Measurements from ENCODE around the gene RAD51B.
"Not testable (repeated sequence)": the region's sequence is repeated elsewhere in the genome, so short reads cannot be mapped to it uniquely, and the experiment has no call there.

Gene RAD51B

DNA sequence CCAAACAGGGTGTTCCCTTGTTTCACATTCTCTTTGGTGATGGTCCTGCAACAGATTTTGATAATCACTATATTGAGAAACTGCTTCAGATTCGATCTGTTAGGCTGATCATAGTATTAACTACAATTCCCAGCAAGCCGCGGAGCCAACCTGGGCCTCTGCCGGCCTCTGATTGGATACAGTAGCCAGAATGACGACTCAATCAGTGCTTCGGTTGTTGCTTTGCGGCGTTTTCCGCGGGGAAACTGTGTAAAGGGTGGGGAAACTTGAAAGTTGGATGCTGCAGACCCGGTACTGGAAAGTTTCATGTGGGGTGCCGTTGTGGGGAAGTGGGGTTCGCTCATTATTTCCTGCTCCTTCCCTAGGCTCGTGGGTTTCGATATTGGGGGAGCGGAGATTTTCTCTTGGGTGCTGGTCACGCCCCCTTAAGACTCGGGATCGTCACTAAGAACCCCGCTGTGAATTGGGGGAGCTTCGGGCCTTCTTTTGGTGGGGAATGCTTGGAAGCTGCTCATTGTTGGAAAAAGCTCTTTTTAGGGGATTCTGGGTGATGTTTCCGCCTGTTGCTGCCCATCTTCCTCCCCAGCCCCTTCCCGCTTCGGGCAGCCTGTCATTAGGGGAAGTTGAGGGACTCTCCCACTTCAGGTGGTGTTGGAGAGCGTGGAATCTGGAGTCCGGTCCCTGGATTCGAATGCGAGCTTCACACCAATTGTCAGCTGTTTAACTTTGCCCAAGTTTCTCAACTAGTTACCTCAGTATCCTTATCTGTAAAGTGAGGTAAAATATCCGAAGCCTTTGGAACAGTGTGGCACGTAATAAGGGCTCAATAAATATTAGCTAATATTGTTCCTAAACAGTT is at the start of gene RAD51B:
Gene RAD51B (plus strand): TSS at position 217 of the 859 bp plus-strand sequence.
- peak; percentile 83 for DNase-seq (ENCODE audit: low spot score)

- DNase-seq (ENCODE audit: low spot score): no peak
Observed at GRCh38 chr14:67773844-67774377, 45.7 kb upstream of the RAD51B start.

GRCh38 chr14:67776653-67777322 is 42.8 kb upstream of the RAD51B start:
- DNase-seq (ENCODE audit: low spot score): no peak

- no peak for DNase-seq (ENCODE audit: low spot score)
Observed at GRCh38 chr14:67778792-67779191, 40.8 kb upstream of the RAD51B start.

DNA sequence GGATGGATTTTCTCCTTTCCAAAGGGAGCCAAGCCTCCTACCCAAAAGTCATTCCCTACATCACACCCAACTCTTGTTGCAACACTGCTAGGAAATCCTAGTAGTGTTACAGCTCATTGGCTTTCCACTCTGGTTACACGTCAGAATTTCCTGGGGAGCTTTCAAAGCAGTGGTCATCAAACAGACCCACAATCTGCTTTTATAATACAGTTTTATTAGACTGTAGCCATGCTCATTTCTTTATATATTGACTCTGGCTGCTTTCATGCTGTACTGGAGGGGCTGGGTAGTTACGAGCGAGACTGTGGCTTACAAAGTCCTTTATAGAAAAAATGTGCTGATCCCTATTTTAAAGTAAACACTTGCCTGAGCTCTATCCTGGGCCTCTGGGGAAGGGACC is 37.5 kb upstream of the RAD51B start:
- DNase-seq (ENCODE audit: low spot score): no peak

- no peak for DNase-seq (ENCODE audit: low spot score)
Observed at GRCh38 chr14:67784244-67784823, 35.2 kb upstream of the RAD51B start.

DNA sequence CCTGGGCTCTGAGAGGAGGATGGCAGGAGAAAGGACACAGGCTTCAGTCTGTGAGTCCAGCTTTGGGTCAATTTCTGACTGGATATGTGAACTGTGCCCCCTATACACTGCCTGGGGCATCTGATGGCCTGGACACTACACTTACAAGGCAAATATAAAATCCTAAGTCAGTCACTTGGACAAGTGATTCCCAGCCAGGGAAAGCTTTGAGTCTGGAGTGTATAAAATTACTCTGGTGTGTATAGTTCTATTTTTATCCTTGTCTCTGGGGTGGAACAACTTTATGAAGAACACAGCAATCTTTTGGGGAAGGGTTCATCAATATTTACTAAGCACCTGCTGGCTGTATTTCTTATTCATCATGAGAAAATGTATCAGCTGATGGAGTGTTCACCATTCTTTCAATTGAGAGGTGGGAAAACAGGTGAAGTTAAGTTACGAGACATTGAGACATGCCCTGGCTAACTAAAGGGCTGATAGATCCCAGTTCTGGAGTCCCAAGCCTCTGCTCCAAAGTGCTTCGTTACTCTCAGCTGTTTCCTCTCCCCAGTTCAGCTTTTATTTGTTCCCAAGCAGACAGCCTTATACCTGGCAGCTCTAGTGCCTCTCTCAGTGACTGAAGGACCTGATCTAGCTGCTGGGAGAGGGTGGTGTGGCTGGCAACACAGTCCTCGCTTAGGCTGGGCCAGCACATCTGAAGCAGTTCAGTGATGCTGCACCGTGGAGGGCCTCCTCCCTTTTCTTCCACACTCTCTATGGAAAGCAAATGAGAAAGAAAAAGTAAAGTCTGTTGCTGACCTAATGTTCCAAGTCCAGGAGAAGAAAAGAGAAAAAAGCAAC is 34.1 kb upstream of the RAD51B start:
- DNase-seq (ENCODE audit: low spot score): no peak

DNA sequence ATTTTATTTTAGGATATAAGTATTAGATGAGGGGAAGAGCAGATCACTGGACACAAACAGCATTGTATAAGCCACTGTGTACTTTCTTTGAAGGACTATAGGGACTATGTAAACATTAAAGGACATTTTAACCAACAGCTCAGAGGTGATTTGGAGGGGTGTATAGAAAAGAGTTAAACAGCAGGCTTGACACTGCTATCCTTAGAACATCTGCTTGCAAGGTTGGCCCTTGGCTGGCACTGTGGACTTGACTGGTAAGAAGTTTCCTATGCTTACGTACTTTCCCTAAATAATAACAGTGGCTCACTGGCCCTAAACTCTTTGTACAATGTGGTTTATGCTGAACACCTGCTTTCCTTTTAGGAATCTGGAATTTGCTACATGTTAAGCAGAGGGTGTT is 31.9 kb upstream of the RAD51B start:
- DNase-seq (ENCODE audit: low spot score): no peak

DNA sequence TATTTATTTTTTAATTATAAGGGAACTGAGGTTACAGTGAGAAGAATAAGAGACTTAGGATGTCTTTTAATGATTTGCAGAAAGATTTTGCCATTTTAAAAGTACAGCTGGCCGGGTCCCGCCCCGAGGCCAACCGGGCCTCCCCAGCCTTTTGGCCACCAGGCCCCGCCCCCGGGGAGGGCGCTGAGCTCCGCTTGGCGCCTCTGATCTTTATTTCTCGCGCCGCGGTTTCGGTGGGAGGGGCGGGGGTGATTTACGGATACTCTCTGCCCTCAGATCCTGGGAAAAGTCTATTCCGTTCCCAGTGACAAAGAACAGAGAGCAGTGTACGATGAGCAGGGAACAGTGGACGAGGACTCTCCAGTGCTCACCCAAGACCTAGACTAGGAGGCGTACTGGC is 20.8 kb upstream of the RAD51B start:
- DNase-seq (ENCODE audit: low spot score): no peak

- DNase-seq (ENCODE audit: low spot score): no peak
Observed at GRCh38 chr14:67800743-67801142, 18.8 kb upstream of the RAD51B start.

GRCh38 chr14:67806246-67806645 is 13.3 kb upstream of the RAD51B start:
- DNase-seq (ENCODE audit: low spot score): no peak

GRCh38 chr14:67814821-67815220 is 4.8 kb upstream of the RAD51B start:
- no peak for DNase-seq (ENCODE audit: low spot score)

GRCh38 chr14:67815573-67816225 is 3.9 kb upstream of the RAD51B start:
- DNase-seq (ENCODE audit: low spot score): peak; percentile 16

DNA sequence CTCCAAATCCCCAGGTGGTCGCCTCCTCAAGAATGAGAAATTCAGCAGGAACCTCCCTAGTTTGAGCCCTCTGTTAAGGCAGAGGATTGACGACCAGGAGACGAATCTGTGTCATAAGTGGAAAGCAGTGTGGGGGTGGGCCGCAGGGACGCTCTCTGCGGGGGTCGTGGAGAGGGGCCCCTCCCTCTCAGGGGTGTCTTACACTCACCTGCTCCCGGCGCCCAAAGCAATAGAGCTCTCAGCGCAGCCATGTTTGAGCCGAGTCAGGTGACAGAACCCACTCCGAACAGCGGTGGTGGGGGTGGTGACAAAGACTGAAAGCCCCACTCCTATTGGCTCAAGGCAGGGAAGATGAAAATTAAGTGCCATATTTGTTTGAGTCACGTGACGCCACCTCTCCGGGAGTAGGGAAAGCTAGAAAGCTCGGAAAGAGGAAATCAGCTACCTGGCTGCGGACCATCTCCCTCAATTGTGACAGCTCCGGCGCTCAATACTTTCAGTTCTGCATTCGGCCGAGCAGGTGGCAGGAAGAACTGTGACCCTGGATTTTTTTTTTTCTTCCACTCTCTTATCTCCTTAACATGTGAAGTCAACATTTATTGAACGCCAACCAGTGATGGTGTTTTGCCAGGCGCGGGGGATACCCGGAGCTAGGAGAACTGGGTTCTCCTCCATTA is 3.1 kb upstream of the RAD51B start, which contains the start of gene ZFYVE26:
Gene ZFYVE26 (minus strand): TSS at position 265 of the 677 bp plus-strand sequence. CDS start 627 bp downstream, outside the sequence.
- peak; percentile 96 for DNase-seq (ENCODE audit: low spot score)

GRCh38 chr14:67817750-67818438 is 1.7 kb upstream of the RAD51B start:
- no peak for DNase-seq (ENCODE audit: low spot score)

- DNase-seq (ENCODE audit: low spot score): not testable (repeated sequence)
Observed at GRCh38 chr14:67818476-67818875, 1.1 kb upstream of the RAD51B start.

- no peak for DNase-seq (ENCODE audit: low spot score)
Observed at GRCh38 chr14:67820428-67820971, 921 bp downstream of the RAD51B start.

DNA sequence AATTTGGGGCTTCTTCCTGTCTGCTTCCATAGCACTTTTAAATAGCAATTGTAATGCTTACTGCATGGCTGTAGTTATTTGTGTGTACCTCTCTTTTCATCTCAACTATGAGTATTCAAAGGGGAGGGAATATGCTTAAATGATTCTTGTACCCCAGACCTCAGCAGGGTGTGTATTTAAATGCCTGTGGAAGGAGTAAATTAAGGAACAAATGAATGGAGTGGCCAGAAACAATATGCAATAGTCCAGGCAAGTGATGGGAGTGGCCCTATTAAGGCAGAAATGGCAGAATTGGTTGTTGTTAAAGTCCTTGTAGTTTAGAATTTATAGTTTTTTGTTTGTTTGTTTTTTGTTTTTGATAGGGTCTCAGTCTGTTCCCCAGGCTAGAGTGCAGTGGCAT is 1.5 kb downstream of the RAD51B start:
- no peak for DNase-seq (ENCODE audit: low spot score)

GRCh38 chr14:67831113-67831512 is 11.5 kb downstream of the RAD51B start:
- DNase-seq (ENCODE audit: low spot score): no peak

GRCh38 chr14:67833403-67833802 is 13.8 kb downstream of the RAD51B start:
- DNase-seq (ENCODE audit: low spot score): no peak

Measured in globus pallidus (tissue), 1 donor.